Measurements from ENCODE around the gene GAK.

GAK gene

DNA sequence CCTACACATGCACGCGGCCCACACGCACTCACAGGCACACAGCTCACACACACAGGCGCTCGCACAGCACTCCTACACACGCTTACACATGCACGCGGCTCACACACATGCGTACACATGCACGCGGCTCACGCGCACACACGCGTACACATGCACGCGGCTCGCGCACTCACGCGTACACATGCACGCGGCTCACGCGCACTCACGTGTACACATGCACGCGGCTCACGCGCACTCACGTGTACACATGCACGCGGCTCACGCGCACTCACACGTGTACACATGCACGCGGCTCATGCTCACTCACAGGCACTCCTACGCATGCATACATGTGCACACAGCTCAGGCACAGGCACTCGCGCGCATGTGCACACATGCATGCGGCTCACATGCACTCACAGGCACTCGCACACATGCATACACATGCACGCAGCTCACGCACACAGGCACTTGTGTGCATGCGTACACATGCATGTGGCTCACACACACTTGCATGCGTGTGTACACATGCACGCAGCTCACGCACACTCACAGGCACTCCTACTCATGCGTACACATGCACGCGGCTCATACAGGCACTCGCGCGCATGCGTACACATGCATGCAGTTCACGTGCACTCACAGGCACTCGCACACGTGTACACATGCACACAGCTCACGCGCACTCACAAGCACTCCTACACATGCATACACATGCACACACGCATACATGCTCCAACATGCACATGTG lies 44.9 kb downstream of the GAK start:
- no peak for DNase-seq

DNA sequence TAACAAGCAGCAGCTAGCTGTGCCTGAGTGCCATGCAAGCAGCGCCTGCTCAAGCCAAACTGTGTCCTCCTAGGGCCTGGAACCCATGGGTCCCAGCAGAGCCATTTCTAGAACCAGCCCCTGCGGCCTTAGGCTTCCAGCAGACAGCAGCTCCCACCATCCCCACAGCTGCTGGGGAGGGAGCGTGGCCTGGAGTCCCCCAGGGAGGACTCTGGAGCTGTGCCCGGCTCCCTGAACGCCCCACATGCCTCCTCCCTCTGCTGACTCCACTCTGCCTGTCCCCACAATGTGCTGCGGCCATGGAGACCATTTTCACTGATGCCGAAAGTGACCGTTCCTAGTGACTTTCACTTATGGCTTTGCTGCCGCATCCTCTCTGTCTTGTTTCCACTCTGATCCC lies 45.9 kb downstream of the GAK start:
- no peak for DNase-seq

DNA sequence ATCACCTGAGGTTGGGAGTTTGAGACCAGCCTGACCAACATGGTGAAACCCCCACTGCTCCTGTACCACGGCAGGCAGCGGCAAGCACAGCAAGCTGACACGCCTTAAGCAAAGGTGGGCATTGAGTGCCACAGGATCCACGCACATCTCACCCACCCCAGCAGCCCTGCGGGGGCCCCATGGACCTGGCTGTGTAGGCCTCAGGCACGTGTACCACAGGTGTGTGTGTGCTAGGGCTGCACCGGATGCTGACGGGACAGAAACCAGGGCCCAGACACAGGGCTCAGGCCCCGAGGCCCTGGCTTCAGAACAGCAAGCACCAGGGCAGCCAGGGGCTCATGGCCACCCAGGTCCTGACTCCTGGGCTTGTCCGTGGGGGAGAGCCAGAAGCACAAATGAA lies 46.8 kb downstream of the GAK start:
- no peak for DNase-seq

DNA sequence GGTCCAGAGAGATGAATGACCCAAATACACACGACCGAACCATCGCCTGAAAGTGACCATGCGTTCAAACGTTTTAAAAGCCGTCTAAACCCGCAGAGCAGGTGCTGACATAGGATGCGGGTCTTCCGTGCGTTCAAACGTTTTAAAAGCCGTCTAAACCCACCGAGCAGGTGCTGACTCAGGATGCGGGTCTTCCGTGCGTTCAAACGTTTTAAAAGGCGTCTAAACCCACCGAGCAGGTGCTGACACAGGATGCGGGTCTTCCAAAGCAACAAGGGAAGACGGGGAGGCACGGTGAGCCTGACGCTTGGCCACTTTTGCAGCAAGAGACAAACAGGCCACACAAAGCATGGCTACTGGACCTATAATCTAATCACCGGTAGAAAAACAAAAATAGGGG lies 47.2 kb downstream of the GAK start:
- DNase-seq, result no peak

DNA sequence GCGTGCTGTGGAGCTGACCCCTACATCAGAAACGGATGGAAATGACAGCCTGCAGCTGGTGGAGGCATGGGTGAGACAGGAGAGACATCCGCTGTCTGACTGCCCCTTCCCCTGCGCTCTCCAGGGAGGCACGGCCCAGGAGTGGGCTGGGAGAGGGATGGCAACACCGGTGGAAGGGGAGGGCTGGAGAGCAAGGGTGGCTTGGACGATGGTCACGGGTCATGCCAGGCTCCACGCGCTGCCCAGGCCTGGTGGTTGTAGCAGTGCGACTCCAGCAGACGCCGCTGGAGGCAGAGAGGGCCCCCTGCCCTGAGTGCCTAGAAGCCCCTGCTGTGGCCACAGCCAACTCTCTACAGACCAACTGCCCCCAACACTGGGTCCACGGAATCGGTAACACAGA lies 47.9 kb downstream of the GAK start:
- DNase-seq, result no peak

DNA sequence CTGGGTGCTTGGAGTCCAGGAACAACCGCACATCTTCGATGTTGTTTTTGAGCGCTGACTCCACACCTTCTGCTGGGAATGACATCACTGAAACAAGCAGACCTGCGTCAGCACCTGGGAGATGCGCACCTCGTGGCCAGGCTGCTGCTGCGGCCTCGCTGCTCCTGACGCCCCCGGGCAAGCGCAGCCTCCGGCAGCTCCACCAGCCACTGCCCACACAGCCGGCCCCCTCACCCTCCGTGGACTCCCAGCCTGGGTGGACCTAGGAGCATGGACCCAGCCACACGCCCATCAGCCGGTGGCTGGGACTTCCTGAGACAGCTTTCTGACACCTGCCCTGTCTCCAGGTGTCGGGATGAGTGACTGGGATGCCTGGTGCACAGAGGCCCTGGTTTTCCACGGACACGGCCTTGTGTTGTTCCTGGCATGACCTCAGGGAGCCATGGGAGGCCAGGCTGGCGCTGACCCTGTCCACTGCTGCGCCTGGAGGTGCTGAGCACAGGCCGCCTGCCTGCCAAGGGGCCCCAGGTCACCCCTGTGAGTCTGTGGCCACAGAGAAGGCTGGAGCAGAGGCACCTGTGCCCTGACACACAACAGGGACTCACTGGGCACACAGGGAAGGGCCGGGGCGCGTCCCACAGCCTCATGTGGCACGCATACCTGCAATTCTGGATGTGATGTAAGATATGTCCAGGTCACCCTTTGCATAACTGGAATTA lies 48.6 kb downstream of the GAK start:
- no peak for DNase-seq

DNA sequence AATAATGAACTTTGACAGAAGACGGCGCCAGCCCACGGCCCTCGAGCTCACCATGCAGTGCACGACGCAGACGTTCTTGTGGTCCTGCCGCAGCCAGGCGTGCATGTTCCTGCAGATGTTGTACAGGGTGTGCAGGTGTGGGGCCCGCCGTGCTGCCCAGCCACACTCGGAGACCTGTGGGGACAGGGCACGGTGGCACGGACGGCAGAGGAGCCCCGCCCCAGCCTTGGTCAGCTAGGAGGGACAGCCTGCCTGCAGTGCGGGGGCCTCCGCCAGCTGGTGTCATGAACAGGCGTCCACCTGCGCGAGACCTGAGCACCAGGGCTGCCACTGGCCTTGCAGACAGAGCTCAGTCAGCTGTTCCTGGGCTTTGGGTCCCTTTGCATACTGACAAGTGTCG lies 49.5 kb downstream of the GAK start:
- DNase-seq, result no peak

DNA sequence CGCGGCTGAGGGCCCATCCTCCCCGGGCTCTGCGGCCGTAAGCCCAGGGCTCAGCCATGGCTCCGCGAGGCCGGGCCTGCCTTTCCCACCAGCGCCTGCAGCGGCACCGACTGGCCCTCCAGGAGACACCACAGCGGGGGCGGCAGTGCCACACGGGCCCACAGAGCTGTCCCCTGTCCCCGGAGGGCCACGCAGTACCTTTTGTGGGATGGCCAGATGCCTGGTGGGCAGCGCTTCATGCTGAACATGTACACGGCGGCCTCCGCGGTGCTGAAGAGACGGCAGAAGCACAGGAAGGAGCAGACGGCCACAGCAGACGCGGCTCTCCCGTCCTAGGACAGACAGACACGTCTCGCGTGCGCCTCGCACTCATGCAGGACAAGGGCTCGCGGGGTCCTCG lies 50.4 kb downstream of the GAK start:
- DNase-seq, result no peak

DNA sequence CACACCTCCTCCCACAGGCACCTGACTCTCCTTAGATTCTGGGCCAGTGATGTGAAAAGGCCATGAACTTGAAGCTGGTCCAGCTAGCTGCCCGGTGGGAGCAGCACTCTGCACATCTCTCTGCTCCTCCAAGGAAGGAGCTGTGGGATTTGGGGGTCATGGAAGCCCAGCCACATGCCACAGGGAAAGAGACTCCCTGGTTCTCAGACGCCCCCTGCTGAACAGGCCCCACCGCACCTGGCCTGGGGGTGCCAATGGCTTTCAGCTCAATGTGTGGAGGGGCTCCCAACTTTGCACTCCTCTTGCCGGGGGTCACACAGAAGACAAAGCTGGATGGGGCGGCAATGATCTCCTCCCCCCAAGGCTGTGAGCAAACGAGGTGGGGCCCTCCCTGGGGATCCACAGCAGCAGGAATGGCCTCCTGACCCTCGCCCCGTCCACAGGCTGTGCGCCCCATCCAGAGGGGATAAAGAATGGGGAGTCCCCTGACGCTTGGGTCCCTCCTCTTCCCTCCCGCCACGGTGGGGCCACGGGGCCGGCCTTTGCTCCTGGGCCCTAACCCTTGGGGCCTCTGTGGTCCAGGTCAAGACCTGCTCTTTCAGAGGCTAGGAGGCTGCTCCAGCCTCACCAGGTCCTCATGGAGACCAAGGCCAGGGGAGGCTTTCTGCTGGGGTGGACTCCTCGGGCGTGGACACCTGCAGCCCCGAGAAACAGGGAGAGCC lies 51.3 kb downstream of the GAK start:
- DNase-seq, result no peak

DNA sequence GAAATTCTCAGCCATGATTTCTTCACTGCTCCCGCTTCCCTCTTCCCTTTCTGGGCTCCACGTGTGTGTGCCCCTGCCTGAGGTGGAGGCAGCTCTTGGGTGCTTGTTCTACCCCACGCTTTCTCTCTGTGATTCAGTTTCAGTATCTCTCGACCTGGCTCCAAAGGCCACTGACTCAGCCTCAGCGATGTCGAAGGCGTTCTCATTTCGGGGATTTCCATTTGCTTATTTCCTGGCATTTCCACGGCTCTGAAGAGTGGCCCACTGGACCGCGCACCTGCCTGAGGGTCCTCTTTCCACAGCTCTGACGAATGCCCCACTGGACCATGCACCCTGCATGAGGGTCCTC lies 52.4 kb downstream of the GAK start:
- peak in 2 of 4 experiments; percentile 32 to 46 for DNase-seq

DNA sequence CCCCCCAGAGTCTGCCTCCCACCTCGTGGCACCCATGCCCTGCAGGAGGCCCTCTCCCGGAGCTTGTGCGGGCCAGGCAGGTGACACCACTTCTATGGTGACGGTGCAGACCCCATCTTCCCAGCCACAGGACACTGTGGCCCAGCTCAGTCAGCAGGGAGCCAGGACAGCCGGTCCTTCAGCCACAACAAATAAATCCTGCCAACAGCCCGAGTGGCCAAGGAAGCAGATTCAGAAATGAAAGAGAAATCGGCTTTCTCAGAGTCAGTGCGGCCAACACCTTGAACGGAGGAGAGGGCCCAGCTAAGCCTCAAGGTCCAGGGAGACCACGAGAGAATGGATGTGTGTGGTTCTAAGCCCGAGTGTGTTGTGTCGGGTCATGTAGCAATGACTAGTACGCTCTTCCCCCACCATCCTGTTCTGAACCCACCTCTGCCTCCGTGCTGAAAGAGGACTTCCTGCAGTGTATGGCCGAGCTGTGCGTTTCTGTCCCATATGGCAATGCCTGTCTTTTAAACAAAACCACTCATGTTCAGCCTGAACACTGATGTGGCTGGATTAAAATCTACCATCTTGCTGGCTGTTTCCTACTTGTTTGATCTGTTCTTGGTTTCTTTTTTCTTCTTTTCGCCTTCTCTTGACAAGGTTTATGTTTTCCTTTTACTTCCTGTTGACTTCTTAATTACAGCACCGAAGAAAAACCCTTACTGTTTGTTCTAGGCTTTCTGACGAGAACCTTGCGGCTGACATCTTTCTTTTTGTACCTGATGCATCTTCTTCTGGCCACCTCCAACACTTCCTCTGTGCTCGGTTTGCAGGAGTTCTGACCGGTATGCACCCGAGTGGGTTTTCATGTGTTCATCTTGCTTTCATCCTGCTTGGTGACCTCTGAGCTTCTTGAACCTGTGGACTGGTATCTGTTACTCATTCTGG lies 53.1 kb downstream of the GAK start:
- no peak for DNase-seq

DNA sequence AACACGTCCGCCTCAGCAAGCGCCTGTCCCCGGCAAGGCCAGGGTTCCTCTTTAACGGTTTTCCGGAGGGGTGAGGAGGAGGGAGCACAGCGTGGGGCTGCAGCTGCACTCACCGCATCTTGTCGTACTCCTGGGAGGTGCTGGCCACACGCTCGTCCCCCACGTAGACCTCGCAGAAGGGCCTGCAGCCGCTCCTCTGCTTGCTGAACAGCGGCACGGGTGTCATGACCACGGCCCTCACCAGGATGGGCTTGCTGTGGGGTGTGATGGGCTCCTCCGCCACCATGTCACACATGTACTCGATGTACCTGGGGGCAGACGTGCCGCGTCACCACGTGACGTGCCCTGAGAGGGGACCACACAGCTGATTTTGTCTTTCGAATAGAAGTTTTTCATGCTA lies 54.6 kb downstream of the GAK start:
- no peak for DNase-seq

DNA sequence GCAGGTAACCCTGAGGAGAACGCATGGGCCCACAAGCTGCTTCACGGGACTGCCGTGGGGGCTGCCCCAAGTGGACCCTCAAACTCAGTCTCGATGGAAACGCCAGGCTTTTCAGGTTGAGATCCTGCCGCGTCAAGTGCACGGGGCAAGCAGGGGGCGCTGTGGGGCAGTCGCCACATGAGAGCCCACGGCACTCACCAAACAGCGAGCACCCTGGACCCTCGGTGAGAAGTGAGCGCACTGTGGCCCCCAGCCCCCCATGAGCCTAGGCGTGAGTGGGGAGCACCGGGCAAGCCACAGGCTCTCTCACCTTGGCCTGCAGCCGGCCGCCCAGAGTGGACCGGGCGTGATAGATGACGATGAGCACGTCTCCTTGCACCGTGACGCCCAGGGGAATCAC lies 55.3 kb downstream of the GAK start:
- DNase-seq, result no peak

DNA sequence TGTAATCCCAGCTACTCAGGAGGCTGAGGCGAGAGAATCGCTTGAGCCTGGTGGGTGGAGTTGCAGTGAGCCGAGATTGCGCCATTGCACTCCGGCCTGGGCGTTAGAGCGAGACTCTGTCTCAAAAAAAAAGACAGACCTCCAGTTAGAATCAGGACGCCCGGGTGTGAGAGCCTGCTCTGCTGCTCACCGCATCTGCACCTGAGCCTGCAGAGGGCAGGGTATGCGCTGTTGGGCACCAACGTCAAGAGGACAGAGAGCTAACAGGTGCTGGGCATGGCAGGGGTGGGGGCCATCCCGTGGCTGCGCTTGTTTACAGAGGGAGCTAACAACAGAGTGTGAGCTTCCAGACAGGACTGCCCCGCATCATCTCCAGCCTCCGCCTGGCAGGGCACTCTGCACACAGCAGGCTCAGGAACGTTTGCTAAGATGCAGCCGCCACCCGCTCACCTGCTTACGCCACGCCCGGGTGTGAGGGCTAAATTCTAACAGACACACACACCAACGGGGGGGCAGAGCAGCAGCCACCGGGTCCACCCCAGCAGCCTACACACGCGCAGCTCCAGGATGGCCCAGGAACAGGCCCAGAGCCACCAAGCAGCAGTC lies 56.2 kb downstream of the GAK start:
- DNase-seq, result no peak

DNA sequence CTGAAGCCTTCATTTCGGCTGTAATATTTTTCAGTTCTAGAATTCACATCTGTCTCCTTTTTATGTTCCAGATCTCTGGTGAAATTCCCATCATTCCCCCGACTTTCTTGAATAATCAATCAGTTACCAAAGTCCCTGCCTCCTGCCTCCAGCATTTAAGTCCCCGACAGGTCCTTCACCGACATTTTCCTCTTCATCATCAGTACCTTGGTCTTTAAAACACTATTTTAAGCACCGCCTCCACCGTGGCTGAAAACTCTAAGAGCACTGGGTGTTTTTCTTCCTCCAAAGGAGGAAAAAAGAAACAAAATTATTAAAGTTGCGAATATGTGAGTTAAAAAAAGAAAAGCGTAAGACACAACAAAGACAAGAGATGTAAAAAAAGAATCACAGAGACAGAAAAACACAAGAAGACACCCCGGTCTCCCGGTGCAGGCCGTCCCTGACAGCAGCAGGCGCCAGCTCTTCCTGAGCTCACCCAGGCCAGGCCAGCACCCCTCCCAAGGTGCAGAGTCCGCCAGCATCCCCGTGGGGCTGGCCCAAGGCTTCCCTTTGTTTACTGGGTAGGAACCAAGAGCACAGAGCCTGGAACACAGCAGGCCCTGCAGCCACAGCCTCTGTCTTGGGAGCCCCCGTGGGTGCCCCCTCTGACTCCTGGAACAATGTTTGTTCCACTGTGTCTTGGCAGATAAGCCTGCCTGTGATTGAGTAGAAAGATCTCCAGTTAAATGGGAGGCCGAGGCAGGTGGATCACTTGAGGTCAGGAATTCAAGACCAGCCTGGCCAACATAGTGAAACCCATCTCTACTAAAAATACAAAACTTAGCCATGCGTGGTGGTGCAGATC lies 56.9 kb downstream of the GAK start:
- DNase-seq, result no peak

DNA sequence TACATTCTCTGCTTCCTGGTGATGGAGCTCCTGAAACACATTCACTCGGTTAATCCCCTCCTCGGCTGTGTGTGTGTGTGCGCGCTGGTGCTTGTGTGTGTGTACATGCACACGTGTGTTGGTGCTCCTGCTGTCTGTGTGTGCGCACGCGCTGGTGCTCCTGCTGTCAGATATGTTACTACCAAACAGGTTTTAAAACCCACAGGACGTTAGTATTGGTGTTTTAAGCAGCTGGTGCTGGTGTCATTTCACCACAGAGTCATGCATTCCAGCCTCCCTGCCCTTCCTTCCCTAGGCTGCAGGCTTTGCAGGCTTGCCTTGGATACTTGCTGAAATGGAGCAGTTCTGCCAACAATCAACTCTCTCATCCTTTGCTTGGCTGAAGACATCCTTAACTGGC lies 58.1 kb downstream of the GAK start:
- no peak for DNase-seq

DNA sequence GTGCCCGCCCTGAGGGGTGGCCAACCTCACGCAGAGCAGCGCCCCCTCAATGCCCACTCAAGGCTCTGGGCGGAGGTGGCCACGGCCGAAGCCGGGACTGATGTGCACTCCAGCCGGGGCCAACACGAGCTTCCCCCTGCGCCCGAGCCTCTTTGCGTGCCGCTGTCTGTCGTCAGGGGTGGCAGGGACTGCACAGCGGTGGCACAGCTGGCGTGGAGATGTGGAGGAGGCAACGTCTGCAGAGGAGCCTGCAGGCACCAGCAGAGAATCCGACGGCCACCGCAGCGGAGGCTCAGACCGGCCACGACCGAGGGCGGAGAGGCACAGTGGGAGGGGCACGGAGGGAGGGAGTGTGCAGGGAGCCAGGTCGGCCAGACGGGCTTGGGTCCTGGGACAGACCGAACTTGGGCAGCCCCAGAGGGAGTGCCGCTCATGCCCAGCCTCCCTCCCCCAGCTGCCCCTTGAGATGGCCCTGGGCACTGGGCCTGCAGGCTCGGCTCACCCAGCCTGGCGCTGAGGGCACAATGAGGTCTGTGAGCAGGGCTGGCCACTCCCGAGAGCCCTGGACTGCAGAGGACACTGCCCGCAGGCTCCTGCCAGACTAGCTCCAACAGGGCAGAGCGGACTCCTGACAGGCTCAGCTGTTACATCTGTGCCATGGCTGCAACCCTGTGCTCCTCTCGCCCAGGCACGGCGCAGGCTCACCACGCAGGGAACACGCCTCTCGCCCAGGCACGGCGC lies 59.7 kb downstream of the GAK start:
- DNase-seq, result no peak

DNA sequence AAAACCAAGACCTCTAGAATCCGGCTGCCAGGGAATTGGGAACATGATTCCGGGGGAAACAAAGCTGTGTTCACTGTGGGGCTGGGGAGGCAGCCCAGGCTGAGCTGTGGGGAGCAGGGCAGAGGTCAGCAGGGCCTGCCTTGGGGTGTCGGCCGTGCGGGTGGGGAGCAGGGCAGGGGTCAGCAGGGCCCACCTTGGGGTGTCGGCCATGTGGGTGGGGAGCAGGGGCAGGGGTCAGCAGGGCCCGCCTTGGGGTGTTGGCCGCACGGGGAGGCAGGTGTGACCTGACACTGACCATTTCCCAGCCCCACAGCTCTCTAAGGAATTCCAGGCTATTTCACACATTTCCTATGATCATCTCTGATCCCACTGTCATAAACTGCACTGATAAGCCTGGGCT lies 60.6 kb downstream of the GAK start:
- DNase-seq, result no peak

DNA sequence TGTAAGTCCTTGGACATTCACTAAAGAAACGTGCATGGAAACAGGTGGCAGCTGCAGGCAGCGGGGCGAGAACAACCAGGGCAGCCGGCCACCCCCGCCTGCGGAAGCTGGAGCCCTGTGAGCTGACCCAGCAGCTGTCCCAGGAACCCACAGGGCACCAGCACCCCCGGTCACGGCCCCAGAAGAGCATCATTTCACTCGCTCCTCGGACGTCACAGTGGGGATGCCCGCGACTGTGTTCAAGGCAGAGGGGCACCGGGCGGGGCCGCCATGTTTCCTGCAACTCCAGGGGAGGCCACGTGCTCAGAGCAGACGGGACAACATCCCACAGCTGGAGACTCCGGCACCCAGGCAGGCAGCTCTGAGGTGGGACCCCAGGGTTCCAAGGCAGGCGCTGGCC lies 61.2 kb downstream of the GAK start:
- DNase-seq, result no peak

DNA sequence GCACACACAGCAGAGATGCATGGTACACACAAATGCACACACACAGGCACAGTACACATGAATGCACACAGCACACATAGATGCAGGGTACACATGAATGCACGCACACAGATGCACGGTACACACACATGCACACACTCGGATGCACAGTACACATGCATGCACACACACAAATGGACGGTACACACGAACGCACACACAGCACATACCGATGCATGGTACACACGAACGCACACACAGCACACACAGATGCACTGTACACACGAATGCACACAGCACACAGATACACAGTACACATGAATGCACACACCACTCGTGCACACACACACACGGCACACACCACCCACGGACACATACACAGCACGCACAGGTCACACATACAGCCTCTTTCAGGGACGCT lies 62.3 kb downstream of the GAK start:
- no peak for DNase-seq

DNA sequence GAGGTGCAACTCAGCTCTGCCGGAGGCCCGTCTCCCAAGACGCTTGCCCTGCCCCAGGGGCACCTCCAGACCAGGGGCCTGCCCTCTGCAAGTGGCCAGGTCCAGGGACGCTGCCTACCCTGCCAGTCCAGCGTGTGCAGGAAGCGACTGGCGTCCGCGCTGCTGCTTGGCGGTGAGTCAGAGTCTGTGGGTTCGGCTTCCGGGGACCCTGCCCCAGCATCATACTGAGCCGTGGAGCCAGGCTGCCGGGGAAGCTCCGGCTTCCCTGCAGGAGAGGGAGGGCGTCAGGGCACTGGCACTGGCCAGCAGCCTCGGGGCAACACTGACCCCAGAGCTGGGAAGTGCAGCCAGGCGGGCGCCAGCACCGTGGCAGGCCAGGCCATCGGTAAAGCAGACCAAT lies 63.7 kb downstream of the GAK start:
- no peak for DNase-seq
